ENCODE data around the gene MAN1C1. TPM values are rescaled to one million over a fixed set of nuclear protein-coding genes. Genes with fewer than 3 reads are reported as not detected.
"Not testable (repeated sequence)": the region's sequence is repeated elsewhere in the genome, so short reads cannot be mapped to it uniquely, and the experiment has no call there.

The MAN1C1 gene
- polyA plus RNA-seq, 1 donor: 9.6 TPM

DNA sequence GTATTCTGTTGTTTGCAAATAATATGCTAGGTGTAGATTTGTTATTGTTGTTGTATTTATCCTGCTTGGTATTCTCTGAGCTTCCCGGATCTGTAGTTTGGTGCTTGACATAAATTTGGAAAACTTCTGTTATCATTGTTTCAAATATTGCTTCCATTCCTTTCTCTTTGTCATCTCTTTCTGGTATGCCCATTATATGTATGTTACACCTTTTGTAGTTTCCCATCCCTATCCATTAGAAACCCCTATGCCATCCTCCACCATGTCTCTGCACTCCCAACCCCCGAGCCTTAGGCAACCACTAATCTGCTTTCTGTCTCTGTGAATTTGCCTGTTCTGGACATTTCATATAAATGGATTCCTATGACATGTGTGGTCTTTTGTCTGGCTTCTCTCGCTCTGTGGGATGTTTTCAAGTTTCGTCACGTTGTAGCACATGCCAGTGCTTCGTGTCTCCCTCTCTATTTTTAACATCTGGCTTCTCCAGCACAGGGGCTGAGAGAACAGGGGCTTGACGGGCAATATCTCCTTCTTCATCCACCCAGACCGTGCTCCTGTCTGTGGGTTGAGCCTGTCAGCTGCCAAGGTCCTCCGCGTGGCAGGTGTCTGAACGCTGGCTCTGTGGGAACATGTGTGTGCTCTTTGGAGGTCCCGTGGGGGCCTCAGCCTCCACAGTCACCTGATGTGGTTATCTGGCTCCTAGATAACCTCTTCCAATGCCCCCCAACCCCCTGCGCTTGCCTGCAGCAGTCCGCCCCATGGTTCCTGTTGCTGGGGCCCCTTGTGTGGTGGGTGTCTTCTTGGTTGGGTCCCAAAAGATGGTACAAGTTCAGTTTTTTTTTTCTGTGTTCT is 32.8 kb upstream of the MAN1C1 start:
- no peak for DNase-seq (ENCODE audit: low read depth)

DNA sequence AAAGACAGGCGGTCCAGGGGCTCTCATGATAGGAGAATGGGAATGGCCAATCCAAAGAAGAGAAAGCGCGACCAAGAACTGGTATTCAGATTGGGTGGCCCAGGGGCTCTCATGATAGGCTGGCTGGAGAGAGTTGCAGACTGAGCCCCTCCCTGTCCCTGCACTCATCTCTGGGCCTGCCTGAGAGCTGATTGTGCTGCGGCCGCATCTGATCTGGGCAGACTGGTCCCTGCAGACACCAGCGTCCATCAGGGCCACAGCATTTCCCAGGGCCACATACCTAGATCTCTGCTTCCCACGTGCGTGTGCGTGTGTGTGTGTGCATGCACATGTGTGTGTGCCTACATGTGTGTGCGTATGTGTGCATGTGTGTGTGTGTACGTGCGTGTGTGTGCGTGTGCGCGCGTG is 30.4 kb upstream of the MAN1C1 start:
- DNase-seq (ENCODE audit: low read depth): no peak

DNA sequence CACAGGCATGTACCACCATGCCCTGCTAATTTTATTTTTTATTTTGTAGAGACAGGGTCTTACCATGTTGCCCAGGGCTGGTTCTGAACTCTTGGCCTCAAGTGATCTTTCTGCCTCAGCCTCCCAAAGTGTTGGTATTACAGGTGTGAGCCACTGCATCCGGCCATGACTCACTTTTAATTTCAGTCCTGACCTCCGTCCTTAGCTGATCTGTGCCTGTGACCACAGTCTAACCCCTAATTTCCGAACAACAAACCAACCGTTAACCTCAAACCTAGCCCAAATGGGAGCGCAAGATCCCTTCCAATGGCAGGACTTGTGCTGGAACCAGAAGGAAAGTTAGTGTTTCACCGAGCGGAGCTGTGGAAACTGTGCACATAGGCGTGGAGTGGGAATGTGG is 29.3 kb upstream of the MAN1C1 start:
- no peak for DNase-seq (ENCODE audit: low read depth)

DNA sequence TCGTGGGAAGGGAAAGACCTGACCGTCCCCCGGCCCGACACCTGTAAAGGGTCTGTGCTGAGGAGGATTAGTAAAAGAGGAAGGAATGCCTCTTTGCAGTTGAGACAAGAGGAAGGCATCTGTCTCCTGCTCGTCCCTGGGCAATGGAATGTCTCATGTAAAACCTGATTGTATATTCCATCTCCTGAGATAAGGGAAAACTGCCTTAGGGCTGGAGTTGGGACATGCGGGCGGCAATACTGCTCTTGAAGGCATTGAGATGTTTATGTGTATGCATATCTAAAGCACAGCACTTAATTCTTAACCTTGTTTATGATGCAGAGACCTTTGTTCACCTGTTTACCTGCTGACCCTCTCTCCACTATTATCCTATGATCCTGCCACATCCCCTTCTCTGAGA is 28.4 kb upstream of the MAN1C1 start:
- DNase-seq (ENCODE audit: low read depth): not testable (repeated sequence)

GRCh38 chr1:25588786-25589185 is 27.8 kb upstream of the MAN1C1 start:
- DNase-seq (ENCODE audit: low read depth): not testable (repeated sequence)

DNA sequence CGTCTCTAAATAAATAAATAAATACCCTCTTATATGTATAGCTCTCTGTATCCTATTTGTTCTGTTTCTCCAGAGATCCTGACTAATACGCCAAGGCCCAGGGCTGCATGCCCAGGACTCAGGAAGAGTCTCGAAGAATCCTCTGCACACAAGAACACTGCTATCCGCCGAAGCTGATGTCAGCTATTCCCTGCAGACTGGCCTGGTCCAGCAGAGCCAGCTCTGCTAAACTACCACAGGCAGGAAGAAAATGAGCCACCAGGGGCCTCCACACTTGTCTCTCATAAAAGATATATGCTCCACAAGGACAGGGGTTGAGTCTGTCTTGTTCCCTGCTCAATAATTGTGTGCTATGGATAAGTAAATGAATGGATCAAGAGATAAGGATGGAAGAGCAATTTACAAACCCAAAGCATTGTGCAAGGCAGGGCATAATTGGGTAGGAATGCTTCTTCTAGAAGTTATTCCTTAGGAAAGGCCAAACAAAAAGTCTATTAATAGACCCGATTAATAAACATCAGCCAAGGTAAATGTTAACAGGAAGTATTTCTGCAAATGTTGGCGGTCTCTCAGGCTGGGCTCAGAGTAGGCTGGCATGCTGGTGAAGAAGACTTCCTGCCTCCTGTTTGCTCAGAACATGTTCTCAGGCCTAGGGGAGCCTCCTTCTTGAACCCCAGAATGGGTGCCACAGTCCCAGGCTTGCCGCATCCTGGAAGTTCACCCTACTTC is 26.3 kb upstream of the MAN1C1 start:
- DNase-seq (ENCODE audit: low read depth): no peak

GRCh38 chr1:25593861-25594260 is 22.7 kb upstream of the MAN1C1 start:
- DNase-seq (ENCODE audit: low read depth): no peak

DNA sequence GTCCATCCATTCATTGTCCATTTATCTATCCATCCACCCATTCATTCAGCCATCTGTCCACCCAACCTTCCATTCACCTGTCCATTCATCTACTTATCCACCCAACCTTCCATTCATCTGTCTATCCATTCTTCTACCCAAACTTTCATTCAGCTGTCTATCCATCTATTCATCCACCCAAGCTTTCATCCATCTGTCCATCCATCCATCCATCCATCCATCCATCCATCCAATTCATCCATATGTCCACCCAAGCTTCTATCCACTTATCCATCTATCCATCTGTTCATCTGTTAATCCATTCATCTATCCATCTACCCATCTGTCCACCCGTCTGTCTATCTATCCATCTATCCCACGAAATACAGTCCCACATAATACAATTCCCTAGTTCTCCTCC is 21.6 kb upstream of the MAN1C1 start:
- DNase-seq (ENCODE audit: low read depth): no peak

DNA sequence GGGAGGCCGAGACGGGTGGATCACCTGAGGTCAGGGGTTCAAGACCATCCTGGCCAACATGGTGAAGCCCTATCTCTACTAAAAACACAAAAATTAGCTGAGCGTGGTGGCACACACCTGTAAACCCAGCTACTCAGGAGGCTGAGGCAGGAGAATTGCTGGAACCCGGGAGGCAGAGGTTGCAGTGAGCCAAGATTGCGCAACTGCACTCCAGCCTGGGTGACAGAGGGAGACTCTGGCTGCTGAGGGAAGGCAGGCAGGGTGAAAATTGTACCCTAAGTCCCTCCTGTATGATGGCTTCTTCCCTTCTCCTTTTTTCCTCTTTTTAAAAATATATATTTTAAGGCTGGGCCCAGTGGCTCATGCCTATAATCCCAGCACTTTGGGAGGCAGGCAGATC is 19.9 kb upstream of the MAN1C1 start:
- DNase-seq (ENCODE audit: low read depth): not testable (repeated sequence)

GRCh38 chr1:25598879-25599278 is 17.7 kb upstream of the MAN1C1 start:
- DNase-seq (ENCODE audit: low read depth): no peak

- no peak for DNase-seq (ENCODE audit: low read depth)
These were observed 16.5 kb upstream of the MAN1C1 start for GRCh38 chr1:25599969-25600610.

DNA sequence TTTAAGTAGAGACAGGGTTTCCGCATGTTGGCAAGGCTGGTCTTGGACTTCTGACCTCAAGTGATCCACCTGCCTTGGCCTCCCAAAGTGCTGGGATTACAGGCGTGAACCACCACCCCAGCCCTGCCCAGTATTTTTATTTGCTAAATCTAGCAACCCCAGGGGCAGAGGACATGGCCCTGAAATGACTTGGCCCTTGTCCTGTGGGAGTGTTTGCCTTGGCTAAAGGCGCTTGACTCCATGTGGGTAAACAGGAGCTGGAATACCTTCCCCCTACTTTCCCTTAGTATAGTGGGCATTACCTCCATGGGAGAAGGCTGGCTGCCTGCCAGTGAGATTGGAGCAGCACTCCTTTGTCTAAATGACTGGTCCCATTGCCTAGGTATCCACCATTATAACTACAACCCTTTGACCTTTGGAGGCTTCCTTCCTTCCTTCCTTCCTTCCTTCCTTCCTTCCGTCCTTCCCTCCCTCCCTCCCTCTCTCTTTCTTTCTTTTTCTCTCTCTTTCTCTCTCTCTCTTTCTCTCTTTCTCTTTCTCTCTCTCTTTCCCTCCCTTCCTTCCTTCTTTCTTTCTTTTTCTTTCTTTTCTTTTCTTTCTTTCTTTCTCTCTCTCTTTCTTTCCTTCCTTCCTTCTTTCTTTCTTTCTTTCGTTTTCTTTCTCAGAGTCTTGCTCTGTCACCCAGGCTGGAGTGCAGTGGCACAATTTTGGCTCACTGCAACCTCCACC is 15.5 kb upstream of the MAN1C1 start:
- DNase-seq (ENCODE audit: low read depth): not testable (repeated sequence)

GRCh38 chr1:25603779-25604538 is 12.6 kb upstream of the MAN1C1 start:
- DNase-seq (ENCODE audit: low read depth): not testable (repeated sequence)

DNA sequence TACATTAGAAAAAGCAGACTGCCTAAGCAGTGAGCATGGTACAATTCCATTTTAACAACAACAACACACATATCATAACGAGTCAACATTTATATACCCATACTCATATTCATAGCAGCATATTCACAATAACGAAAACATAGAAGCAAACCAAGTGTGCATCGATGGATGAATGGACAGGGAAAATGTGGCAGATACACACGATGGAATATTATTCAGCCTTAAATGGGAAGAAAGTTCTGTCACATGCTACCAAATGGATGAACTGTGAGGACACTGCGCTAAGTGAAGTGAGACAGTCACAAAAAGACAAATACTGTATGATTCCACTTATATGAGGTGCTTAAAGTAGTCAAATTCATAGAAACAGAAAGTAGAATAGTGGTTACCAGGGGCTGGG is 9.5 kb upstream of the MAN1C1 start:
- no peak for DNase-seq (ENCODE audit: low read depth)

GRCh38 chr1:25608488-25609178 is 8.0 kb upstream of the MAN1C1 start:
- peak; percentile 53 for DNase-seq (ENCODE audit: low read depth)

- DNase-seq (ENCODE audit: low read depth): no peak
These were observed 6.7 kb upstream of the MAN1C1 start for GRCh38 chr1:25609921-25610320.

GRCh38 chr1:25610822-25611630 is 5.6 kb upstream of the MAN1C1 start:
- DNase-seq (ENCODE audit: low read depth): no peak

DNA sequence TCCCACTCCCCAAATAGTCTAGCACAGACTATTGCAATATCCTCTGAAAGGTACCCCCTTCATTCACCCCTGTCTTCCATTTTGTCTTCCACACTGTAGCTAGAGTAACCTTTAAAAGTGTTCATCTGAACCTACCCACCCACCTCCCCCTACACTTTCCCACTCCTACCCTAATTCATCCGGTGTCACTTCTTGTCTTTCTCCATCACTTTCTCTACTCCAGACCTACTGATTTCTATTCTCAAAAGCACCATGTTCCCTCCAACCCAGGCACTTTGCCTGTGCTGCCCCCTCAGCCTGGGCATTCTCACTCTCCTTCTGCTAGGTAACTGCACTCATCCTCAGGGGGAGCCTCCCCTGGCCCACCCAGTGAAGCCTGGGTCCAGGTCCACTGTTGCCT is 4.7 kb upstream of the MAN1C1 start:
- no peak for DNase-seq (ENCODE audit: low read depth)

DNA sequence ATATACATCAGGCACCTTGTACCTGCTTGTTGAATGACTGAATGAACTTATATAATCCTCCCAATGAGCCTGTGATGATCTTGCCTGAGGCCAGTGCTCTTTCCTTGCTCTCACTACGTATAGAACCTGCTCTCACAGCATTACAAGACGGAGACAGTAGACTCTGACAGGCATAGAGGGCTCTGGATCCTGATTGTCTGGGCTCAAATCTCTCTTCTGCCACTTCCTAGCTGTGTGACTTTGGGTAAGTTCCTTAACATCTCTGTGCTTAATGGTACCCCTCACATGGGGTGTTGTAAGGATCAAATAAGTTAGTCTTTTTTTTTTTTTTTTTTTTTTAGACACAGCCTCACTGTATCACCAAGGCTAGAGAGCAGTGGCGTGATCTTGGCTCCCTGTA is 4.2 kb upstream of the MAN1C1 start:
- DNase-seq (ENCODE audit: low read depth): no peak

GRCh38 chr1:25613091-25613490 is 3.5 kb upstream of the MAN1C1 start:
- DNase-seq (ENCODE audit: low read depth): no peak

All from forelimb muscle (tissue), 1 donor.